NCI-H510A (cell line): Measurements from ENCODE around the gene CHD1.

Source experiments
- DNase-seq: peaks from one replicate; lab custom pipeline; 2025; lab: John Stamatoyannopoulos, UW

The CHD1 gene

DNA sequence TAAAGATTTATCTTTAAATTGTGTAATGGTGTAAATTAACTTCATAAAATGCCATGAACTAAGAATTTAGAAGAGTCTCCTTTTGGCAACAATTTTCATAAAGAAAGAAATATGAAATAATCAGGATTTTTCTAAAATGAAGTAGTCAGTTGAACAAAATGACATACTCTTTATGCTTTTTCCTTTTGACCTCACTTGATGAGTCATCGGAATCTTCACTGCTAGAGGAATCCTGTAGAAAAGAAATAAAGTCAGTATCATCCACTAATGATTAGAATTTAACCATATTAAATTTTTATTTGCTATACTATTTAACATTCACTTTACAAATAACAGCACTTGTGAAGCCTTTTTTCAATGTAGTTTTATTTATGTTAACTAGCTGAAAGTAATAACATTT lies 26.1 kb downstream of the CHD1 start:
- no peak for DNase-seq

DNA sequence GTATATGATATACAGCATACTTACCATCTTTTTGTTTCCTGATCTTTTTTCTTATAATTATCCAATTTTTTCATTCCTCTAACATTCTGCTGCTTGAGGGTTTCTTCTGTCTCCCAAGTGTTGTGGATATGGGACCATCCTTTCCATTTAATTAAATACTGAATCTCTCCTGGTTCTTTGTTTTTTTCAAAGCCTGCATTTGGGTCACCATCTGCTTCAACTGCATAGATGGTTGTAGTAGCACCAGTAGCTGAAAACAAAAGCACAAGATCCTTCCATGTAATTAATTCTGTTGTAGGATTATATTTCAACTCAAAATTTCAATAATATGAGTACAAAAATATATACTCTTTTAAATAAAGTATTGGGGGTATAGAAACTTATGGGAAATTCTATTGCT lies 29.4 kb downstream of the CHD1 start:
- DNase-seq, result no peak

DNA sequence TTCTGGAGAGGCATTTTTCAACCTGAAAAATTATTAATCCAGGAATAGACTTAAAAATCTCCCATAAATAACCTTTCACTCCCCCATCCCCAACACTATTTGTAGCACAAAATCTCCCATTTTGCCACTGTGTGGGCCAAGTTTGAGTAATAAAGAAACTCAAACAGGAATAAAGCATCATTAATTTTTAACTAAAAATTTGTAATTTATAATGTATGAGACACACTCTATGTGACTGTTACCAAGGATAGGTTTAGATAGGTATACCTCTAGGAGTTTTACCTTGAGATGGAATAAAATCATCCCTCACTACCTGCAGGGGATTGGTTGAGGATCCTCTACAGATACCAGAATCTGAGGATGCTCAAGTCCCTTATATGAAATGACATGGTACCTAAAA lies 30.1 kb downstream of the CHD1 start:
- DNase-seq, result no peak

DNA sequence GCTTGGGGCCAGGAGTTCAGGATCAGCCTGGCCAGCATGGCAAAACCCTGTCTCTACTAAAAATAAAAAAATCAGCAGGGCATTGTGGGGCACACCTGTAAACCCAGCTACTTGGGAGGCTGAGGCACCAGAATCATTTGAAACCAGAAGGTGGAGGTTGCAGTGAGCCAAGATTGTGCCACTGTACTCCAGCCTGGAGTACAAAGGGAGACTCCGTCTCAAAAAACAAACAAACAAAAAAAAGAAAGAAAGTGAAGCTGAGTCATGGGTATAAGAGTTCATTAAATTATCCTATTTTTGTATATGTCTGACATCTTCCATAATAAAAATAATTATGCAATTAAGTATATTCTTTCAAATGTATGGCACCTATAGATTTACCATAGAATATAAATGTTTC lies 37.2 kb downstream of the CHD1 start:
- DNase-seq, result no peak

DNA sequence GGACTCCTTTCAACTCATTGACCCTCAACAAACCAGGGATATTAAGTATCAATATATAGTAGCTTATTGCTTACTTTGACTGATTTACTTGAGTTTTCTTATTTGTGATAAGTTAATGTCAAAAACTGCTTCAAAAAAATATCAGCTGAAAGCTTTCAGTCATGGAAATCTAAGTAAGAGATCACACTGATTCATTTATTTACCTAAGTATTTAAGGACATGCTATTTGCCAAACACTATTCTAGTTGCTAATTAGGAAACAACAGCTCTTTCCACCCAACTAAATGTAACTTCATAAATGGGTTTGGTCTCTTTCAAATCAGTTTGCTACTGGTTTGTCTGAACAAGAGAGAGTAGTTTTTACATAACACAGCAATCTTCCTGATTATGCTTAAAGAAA lies 48.2 kb downstream of the CHD1 start:
- no peak for DNase-seq

DNA sequence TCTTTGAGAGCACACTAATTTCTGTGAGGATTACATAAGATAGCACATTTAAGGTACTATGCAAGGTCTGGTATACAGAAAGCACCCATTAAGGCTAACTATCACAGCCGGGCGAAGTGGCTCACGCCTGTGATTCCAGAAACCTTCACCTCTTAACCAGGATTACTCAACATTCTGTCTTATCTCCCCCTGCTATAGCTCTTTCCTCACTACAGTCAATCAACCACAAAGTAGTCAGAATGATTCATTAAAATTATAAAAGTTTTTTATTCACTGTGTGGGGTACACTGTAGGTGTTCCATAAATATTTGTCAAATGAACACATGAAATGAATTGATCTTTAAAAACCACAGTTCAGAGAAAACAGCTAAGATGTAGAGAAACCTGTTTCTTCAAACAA lies 48.7 kb downstream of the CHD1 start:
- no peak for DNase-seq

DNA sequence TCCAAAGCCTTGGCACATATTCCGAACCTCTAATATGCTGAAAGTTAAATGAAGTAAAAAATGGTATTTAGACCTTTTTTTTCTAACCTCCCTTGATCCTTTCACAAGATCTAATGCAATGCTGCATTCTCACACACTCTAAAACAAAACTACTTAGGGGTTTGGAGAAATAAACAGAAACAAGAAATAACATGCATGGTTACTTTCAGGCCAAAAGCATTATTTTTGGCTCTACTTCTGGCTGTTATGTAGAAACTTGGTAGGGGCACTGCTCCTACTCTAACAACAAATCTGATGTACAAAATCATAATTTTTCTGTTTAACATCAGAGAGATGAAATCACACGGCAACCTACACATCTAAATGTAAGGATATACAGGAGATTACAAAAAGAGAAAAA lies 51.2 kb downstream of the CHD1 start:
- no peak for DNase-seq

DNA sequence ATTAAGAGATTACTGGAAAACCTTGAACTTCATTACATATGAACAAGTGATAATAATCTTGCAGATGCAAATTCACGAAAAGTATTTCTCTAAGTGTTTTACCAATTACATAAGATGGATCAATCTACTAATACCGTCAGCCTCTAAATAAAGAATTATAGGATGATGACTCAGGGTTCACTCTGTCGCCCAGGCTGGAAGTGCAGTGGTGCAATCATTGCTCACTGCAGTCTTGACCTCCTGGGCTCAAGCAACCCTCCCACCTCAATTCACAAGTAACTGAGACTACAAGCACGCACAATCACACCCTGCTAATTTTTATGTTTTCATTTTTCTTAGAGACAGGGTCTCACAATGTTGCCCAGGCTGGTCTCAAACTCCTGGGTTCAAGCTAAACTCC lies 56.1 kb downstream of the CHD1 start:
- DNase-seq, result no peak

DNA sequence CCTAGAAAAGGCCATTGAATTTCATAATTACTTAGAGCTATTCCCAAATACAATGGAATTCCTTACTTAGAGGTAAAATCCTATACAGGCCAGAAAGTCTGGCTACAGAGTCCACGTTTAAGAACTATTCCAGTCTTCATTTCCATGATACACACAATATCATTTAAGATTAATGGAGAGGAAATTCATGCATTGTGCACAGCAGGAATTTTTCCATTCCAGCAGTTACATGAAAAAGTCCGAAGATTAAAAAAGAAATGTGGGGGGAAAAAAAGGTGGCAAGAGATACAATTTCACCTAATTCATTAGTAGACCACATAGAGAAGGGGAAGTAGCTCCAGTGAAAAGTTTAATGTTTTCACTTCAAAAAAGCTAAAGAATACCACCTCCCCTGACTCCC lies 63.1 kb downstream of the CHD1 start:
- no peak for DNase-seq

DNA sequence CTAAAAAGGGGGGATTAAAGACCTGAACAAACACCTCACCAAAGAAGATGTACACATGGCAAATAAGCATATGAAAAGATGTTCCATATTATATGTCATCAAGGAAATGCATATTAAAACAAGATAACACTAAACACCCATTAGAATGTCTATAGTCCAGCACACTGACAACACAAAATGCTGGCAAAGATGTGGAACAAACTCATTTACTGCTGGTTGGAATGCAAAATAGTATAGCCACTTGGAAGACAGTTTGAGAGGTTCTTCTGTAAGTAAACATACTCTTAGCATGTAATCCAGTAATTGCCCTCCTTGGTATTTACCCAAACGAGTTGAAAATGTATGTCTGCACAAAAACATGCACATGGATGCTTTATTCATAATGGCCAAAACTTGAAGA lies 81.8 kb downstream of the CHD1 start:
- DNase-seq, result no peak

DNA sequence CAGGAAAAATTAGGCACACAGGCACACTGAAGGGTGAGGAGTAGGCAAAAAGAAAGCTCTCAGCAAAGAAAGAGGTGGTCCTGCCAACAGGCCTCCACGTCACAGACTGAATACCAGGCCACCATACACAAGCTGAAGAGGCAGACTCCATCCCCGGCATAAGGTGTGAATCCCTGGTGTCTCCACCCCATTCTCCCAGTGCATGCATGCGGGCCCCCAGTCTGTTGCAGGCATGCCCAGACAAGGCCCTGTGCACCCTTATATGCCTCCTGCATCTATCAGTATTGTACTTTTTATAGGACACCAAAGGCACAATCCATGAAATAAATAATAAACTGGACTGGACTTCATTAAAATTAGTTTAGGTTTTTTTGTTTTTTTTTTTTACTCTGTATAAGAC lies 82.3 kb downstream of the CHD1 start:
- DNase-seq, result no peak

DNA sequence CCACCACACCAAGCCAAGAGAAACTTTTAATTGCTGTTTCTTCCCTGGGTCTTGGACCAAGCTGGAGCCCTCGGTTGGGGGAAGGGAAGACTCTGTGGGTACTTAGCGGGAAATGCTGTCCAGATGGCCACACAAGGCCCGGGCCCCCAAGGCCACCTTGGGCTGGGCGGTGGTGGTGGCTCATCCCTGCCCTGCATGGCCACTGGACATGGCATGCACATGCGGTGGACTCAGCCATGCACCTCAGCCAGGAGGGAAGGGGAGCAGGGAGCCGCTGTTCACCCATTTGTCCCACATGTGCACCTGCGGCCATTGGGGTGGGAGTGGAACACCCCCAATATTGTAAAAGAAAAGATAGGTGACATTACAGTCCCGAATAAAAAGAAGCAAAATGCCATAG lies 82.9 kb downstream of the CHD1 start:
- no peak for DNase-seq

DNA sequence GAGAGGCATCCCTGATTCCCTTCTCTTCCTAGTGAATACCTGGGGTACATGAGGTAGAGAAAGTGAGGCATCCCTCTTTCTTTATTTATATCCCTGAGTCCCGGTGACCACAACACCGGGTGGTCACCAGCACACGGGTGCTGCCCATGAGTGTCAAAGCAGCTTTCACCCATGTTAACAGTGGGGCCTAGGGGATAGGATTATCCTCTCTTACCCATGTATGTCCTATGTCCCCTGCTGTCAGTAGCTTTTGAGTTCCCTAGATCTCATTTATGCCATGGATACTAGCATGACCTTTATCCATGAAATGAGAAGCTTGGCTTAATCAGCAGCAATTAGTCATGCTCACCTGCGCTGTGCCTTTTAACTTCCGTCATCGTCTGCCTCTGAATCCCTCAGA lies 83.9 kb downstream of the CHD1 start:
- DNase-seq, result no peak

DNA sequence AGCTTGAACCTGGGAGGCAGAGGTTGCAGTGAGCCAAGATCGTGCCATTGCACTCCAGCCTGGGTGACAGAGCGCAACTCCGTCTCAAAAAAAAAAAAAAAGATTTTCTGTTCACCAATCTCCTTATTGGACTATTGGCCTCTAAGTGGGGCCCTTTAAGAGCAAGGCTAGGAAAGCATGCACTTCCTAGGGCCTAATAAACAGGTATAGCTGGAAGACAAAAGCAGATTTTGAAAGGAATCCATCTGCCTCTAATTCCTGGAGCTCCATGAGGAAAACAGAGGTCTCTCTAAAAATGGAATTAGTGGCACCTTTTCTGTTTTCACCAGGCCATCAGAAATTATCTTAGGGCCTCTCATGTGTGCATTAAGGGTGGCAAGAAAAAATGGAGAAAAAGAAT lies 85.3 kb downstream of the CHD1 start:
- no peak for DNase-seq

DNA sequence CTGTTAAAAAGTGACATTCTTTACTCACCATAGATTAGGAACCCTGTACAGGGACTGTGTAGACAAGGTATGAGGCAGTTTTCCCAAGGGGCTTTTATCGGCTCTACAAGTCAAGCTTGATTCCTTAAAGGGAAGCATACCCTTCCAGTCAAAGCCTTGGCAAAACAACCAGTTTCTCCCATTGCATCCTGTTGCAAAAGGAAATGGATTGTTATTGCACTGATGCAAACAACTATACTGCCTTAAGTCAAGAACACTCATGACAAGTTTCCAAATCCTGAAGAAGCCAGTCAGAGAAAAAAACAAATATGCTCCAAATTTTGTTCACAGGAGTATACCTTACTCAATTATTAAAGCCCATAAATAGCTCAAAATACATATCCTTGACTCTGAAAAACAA lies 87.9 kb downstream of the CHD1 start:
- no peak for DNase-seq

DNA sequence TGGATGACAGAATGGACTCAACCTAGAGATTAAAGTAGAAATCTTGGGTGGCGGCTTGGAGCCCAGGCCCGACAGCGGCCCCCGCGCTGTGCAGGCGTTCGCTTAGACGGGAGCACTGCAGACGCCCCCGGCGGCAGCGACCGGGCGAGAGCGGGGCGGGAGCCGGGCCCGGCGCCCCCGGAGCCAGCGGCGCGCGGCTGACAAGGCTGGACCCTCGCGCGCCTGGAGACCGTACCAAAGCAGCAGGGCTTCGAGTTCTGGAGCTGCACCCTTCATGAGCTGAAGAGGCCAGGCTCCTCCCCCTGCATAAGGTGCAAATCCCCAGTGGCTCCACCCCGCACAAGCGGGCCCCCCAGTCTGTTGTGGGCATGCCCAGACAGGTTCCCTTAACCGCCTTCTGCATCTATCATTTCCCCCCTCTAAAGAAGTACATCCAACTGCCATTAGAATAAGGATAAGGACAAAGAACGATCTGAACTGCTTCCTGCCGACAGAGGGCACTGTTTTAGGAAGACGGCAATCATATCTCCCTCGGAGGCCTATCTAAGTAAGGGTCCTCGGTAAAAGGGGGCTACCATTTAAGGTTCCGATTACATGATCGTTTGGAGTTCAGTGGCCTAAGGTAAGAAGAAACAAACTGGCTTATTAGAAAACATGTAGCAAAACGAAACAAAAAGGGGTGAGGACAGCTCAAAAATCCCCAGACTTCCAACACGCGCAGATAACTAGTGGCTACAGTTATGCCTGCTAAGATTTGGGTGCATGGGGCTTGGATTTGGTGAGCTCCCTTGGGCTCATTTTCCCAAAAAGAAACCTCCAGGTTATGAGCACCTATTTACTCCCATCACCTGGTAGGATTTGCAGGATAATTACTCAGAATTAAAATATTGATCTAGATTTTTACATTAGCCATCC lies 89.1 kb downstream of the CHD1 start:
- DNase-seq, result no peak

DNA sequence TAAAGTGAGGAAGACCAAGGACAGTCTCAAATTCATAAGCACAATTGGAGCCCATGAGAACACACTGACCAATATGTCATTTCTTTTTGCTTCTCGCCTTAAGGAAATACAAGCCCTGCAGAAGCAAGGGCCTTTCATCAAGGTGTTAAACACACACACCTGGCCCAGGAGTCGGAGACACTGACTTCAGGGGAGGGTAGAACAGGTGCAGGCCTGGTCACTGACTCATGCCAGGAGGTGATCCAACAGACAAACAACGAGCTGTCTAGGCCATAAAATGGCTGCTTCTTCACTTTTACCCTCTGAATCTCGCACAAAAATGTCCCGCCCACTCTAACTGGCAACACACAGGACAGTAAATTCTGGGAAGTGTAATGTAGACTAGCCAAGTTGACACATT lies 92.6 kb downstream of the CHD1 start:
- no peak for DNase-seq

DNA sequence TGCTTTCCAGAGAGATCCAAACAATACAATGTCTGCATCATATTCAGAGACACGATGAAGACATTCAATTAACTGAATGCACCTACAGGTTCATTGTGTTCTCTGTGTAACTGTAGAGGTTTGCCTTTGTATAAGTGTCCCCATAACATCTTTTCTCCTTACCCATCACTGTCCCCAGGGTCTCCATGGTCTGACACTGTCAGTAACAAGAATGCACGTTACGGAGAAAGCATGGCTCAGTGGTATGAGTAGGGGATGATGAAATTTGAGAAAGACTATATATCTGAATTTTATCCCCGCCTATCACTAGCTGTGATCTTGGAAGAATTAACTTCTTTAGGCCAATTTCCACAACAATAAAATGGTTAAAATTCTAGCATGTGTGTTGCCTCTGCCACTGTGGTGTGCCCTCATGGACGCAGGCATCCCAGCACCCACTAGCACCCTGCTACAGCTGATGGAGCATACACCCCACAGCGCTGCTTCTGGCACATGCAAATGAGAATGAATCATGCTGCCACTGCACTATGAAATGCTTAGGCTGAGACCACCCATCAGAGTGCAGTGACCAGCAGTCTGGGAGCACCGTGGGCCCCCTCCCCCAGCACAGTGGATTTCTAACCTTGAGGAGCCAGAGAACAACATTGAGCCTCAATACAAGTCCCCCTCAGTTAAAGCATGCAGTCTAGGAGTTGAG lies 101.1 kb downstream of the CHD1 start:
- DNase-seq, result no peak

DNA sequence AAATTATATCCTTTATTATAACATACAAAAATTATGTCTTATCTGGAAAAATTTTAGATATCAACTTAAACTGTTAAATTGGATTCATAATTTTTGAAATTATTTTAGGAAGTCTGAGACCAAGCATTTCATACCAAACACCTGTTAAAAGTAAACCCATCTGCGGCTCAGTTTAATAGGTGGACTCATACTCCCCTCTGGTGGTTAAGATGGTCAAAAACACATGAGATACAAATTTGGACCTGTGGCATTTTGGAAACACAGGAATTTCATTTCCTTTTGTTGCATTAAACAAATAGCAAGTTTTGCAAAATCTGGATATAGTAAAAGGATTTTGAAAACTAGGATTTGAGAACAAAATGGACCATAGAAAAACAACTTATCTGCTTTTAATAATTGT lies 101.6 kb downstream of the CHD1 start:
- no peak for DNase-seq

DNA sequence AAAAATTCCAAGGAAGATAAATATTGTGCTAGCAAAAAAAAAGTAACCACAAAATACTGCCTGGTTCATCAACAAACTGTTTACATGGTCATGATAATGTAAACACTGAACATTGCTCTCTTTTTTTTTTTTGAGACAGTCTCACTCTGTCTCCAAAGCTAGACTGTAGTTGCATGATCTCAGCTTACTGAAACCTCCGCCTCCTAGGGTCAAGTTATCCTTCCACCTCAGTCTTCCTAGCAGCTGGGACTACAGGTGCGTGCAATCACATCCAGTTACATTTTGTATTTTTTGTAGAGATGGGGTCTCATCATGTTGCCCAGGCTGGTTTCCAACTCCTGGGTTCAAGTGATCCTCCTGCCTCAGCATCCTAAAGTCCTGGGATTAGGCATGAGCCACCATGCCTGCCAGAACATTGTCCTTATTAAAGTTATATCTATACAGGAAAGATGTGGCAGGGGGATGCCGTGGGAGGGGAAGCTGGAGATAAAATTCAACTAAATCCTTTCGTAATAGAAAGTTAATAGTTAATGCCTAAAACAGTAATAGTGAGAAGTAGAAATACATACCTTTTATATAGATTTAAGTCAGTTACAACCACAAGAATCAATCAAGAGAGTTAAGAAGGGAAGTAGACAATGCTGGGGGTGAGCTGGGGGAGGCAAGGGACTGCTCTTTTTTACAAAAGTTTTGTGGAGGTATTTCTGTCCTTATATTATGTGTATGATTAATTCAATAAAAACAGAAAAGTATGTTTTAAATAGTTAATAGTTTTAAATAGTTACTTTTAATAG lies 103.0 kb downstream of the CHD1 start:
- DNase-seq, result no peak

DNA sequence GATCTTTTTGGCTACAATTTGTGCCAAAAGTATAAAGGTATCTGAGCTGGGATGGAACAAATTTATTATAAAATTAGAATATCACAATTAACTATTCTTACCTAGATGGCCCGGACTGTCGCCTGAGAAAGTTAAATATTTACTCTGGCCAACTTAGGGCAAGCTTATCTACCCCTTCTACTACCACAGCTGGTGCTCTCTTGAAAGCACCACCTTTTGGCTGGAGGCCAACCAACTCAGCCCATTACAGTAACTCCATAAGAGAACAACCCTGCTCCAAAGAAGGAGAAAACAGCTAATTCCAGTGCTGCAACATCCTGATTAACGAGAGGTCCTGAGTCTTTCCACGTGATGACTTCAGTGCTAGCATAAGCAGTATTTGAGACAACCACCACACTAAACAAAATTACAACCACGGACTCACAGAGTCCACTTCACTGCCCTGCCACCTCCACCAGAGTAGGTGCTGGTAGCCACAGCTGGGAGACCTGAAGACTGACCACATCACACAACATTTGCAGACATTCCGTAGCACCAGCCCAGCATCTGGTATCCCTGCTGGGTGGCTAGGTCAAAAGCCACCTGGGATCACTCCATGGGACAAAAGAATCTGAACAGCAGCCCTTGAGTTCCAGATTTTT lies 112.1 kb downstream of the CHD1 start:
- peak; percentile 15 for DNase-seq

DNA sequence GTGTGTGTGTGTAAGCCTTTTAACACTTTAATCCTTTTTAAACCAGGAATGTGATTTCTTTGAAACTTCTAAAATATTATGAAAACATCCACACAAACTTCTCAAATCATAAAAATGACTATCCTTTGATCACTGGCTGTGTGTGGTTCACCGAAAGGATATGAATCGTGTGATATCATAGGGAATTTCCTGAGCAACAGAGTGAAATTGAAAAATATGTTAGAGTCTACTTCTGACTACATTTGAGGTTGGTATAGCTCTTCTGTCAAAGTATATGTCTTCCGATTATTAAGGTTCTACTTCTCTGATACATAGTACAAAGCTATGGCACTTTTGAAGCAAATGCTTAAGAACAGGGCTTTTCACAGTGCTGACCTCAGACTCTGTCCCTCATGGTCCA lies 115.1 kb downstream of the CHD1 start:
- no peak for DNase-seq
